ENCODE data around the gene LRCH3. TPM values are rescaled to one million over a fixed set of nuclear protein-coding genes. Genes with fewer than 3 reads are reported as not detected.

LRCH3 gene
- total RNA-seq, 1 experiment from 2014 or later, result 56.4 TPM

- Histone ChIP-seq H3K4me2 (ENCODE audit: insufficient read depth, insufficient read length, low read length) (no peak overlapping the region), H2BK120ac (ENCODE audit: low read depth, low read length, poor library complexity, severe bottlenecking) (no peak overlapping the region), H3K27ac (ENCODE audit: insufficient read length, low read depth, low read length) (no peak overlapping the region)
Measured at GRCh38 chr3:197811343-197811742, 20.3 kb downstream of the LRCH3 start.

More at GRCh38 chr3:197811343-197811742, 20.3 kb downstream of the LRCH3 start:
- Mint-ChIP-seq H3K4me1 (peaks cover 6 to 13% of the 10 kb centered on the region in 2 experiments), H3K36me3 (ENCODE audit: insufficient read depth in 1 of 3, low read depth in 3 of 3) (peaks cover under 1 to 4% (median 2%) of the 10 kb centered on the region in 3 experiments; a peak in 3 of 7 replicates), H3K27me3 (ENCODE audit: low read depth) (no peaks in the 10 kb centered on the region), H3K9me3 (no peaks in the 10 kb centered on the region), H3K27ac (no peak overlapping the region), H3K4me3 (no peak overlapping the region)
- no peak for DNase-seq
- TF ChIP-seq CTCF (conservative IDR thresholded peaks at IDR 0.05), result no peak
- Histone ChIP-seq H2BK20ac (ENCODE audit: low read depth, low read length, poor library complexity, severe bottlenecking) (no peak overlapping the region), H2AFZ (ENCODE audit: low read length) (no peak overlapping the region), H3K23ac (ENCODE audit: insufficient read length, low read depth, low read length) (no peak overlapping the region), H4K5ac (ENCODE audit: insufficient read length, low read depth, low read length) (no peak overlapping the region), H3K56ac (ENCODE audit: insufficient read length, low read depth, low read length) (no peak overlapping the region), H2BK12ac (ENCODE audit: insufficient read length, low read depth, low read length) (no peak overlapping the region), H3K27me3 (ENCODE audit: insufficient read depth, low read length) (no peaks in the 10 kb centered on the region), H4K91ac (ENCODE audit: insufficient read length, low read depth, low read length) (no peak overlapping the region), H3K79me1 (ENCODE audit: insufficient read depth, low read depth, low read length, poor library complexity, severe bottlenecking) (no peaks in the 10 kb centered on the region), H3K9me3 (ENCODE audit: control insufficient read depth, low read depth, low read length) (no peaks in the 10 kb centered on the region), H4K20me1 (ENCODE audit: control insufficient read depth, insufficient read depth, insufficient read length) (no peaks in the 10 kb centered on the region), H3K4me1 (ENCODE audit: insufficient read depth, low read length) (no peaks in the 10 kb centered on the region; the same call in 1 of the 2 replicates), H3T11ph (ENCODE audit: low read length) (no peak overlapping the region), H3K18ac (ENCODE audit: insufficient read length, low read depth, low read length) (no peak overlapping the region), H3K4ac (ENCODE audit: low read depth, low read length) (no peak overlapping the region), H3K14ac (ENCODE audit: insufficient read depth, low read length) (no peak overlapping the region), H4K8ac (replicated peaks; ENCODE audit: insufficient read length, low read depth, low read length) (no peak overlapping the region), H3K79me2 (ENCODE audit: insufficient read depth, low read length) (peaks cover 5% of the 10 kb centered on the region; the same call in 1 of the 2 replicates), H2AK5ac (ENCODE audit: insufficient read length, low read length) (no peak overlapping the region), H3K9ac (ENCODE audit: extremely low read depth, insufficient read length, low read length) (no peak overlapping the region), H2BK15ac (ENCODE audit: low read depth, low read length) (no peak overlapping the region), H3K23me2 (ENCODE audit: insufficient read length, low read depth, low read length, poor library complexity, severe bottlenecking) (no peaks in the 10 kb centered on the region), H2BK5ac (ENCODE audit: insufficient read length, low read length) (no peak overlapping the region)
- WGBS (ENCODE audit: extremely low coverage, insufficient read length, low lambda C conversion rate), result no CpG with 5 or more reads among the region's 3 CpGs
